K562 (cell line): ENCODE data around the gene LDB2. TPM values are rescaled to one million over a fixed set of nuclear protein-coding genes. Genes with fewer than 3 reads are reported as not detected.

Experiments
- ATAC-seq: fragments of 200-7000 bp; cut with Tn5 transposase; 3 replicates; pipeline ENCODE4 v1.9.1; 2020; ENCODE audit warnings: moderate library complexity
- BruUV-seq: library from RNA; stranded (reverse); fragments of 400-500 nt; replicated peaks from 2 replicates; lab custom pipeline; 2021; lab: Mats Ljungman, UMichigan
- CTCF ChIA-PET: fragments of 300-600 bp; formaldehyde crosslinking; extraction: SDS; loops from one replicate; lab custom pipeline; 2021; ENCODE audit warnings: low intra/inter-chr PET ratio; lab: Yijun Ruan, JAX
- POLR2A ChIA-PET: fragments of 300-600, 350-650 bp; sonication (Branson Sonifier 250); formaldehyde crosslinking; extraction: SDS; loops from one replicate; lab custom pipeline; 2021; ENCODE audit warnings: antibody characterized with exemption, inconsistent platforms; lab: Yijun Ruan, JAX
- DNase-seq, 4 experiments: peaks; one replicate each; pipeline versions ENCODE4 v3.0.0 to v3.0.0-alpha.2; 2011 to 2018; ENCODE audit warnings: low spot score in 3 of 4, mixed read lengths in 3 of 4; ENCODE audit errors: extremely low read depth in 1 of 4
- FAIRE-seq: peaks from 2 replicates; lab custom pipeline; 2011; peaks lifted over from hg19 to GRCh38; lab: Jason Lieb, UNC
- H2AFZ ChIP-seq: 2 replicates; pipeline ENCODE4 v1.6.0; 2011; ENCODE audit warnings: low read depth, low read length, control low read depth, inconsistent platforms
- H3K27ac ChIP-seq: fragments of 200-600 bp; 3 replicates; pipeline ENCODE4 v1.8.0; 2011; ENCODE audit warnings: low read depth, mild to moderate bottlenecking, control low read depth, inconsistent platforms, low read length, moderate library complexity, mixed read lengths; ENCODE audit errors: extremely low read depth
- H3K27me3 ChIP-seq, 2 experiments: fragments of 300-600 bp in 1 of 2; 2 replicates in 1 of 2; 3 replicates in 1 of 2; pipeline versions ENCODE4 v1.6.0 to v1.8.0; 2011; ENCODE audit warnings: inconsistent platforms in 2 of 2, low read length in 2 of 2, mild to moderate bottlenecking in 1 of 2, mixed read lengths in 1 of 2, moderate library complexity in 1 of 2; ENCODE audit not compliant: control insufficient read depth in 2 of 2, insufficient read depth in 2 of 2
- H3K36me3 ChIP-seq: fragments of 300-600 bp; 3 replicates; pipeline ENCODE4 v1.8.0; 2011; ENCODE audit warnings: mild to moderate bottlenecking, low read length, inconsistent platforms; ENCODE audit not compliant: control insufficient read depth, insufficient read depth
- H3K4me1 ChIP-seq, 2 experiments: fragments of 200-600 bp in 1 of 2; replicated peaks in 1 of 2; 2 replicates in 1 of 2; 3 replicates in 1 of 2; pipeline versions ENCODE4 v1.5.1 to v1.8.0; 2011; ENCODE audit warnings: inconsistent platforms in 2 of 2, low read length in 2 of 2, mild to moderate bottlenecking in 1 of 2, mixed read lengths in 1 of 2, moderate library complexity in 1 of 2; ENCODE audit not compliant: control insufficient read depth in 2 of 2, insufficient read depth in 2 of 2
- H3K4me2 ChIP-seq: 2 replicates; pipeline ENCODE4 v1.6.1; 2011; ENCODE audit warnings: low read length, control low read depth, inconsistent platforms, mixed read lengths; ENCODE audit not compliant: insufficient read depth
- H3K4me3 ChIP-seq: fragments of 200-600 bp; sonication (generic), shearing (Covaris generic); 2 replicates; pipeline ENCODE4 v1.5.1; 2016; ENCODE audit warnings: control low read depth, inconsistent platforms
- H3K79me2 ChIP-seq: fragments of 200-600 bp; 3 replicates; pipeline ENCODE4 v1.8.0; 2011; ENCODE audit warnings: low read length, inconsistent platforms; ENCODE audit not compliant: control insufficient read depth, insufficient read depth
- H3K9ac ChIP-seq, 2 experiments: 2 replicates each; pipeline versions ENCODE4 v1.6.0 to v1.6.1; 2011; ENCODE audit warnings: low read depth in 2 of 2, low read length in 2 of 2, control low read depth in 1 of 2, inconsistent platforms in 1 of 2, mild to moderate bottlenecking in 1 of 2, mixed read lengths in 1 of 2; ENCODE audit not compliant: insufficient read depth in 1 of 2
- H3K9me1 ChIP-seq: one replicate; pipeline ENCODE4 v1.6.0; 2011; ENCODE audit warnings: inconsistent platforms, mild to moderate bottlenecking, low read length, moderate library complexity; ENCODE audit not compliant: control insufficient read depth, insufficient read depth
- H3K9me3 ChIP-seq: replicated peaks from 2 replicates; pipeline ENCODE4 v1.5.1; 2011; ENCODE audit warnings: low read depth, low read length, inconsistent platforms; ENCODE audit not compliant: control insufficient read depth, insufficient read depth
- H4K20me1 ChIP-seq: replicated peaks from 2 replicates; pipeline ENCODE4 v1.6.1; 2011; ENCODE audit warnings: low read length, inconsistent platforms, mixed read lengths; ENCODE audit not compliant: control insufficient read depth, insufficient read depth
- BRCA1 ChIP-seq, 2 experiments: fragments of 450-650 bp in 1 of 2; sonication (generic) in 1 of 2; formaldehyde crosslinking in 1 of 2; IDR thresholded peaks; 2 replicates each; pipeline versions ENCODE4 v1.5.0 to v1.6.1; 2017 to 2020; ENCODE audit warnings: mild to moderate bottlenecking in 1 of 2, missing genetic modification reagents in 1 of 2
- CBFA2T3 ChIP-seq: fragments of 450-650 bp; IDR thresholded peaks from 2 replicates; pipeline ENCODE4 v1.6.1; 2017
- CBX1 ChIP-seq: sonication (generic); IDR thresholded peaks from 2 replicates; pipeline ENCODE4 v1.6.1; 2016; ENCODE audit warnings: antibody characterized with exemption, low read depth, mild to moderate bottlenecking
- CREB3 ChIP-seq: fragments of 450-650 bp; conservative IDR thresholded peaks from 2 replicates; pipeline ENCODE4 v1.6.1; 2016; ENCODE audit warnings: missing genetic modification characterization, low read depth, mild to moderate bottlenecking, missing compliant biosample characterization, moderate library complexity
- CREM ChIP-seq: IDR thresholded peaks from 2 replicates; pipeline ENCODE4 v1.6.1; 2014; ENCODE audit warnings: antibody characterized with exemption, low read depth
- GATA2 ChIP-seq: sonication (generic); formaldehyde crosslinking; IDR thresholded peaks from 2 replicates; pipeline ENCODE4 v1.4.0; 2020; ENCODE audit warnings: mild to moderate bottlenecking, missing genetic modification reagents
- MEF2D ChIP-seq: conservative IDR thresholded peaks from 2 replicates; pipeline ENCODE4 v1.6.1; 2016; ENCODE audit warnings: low read depth, missing genetic modification characterization, missing compliant biosample characterization
- NFRKB ChIP-seq: fragments of 450-650 bp; IDR thresholded peaks from 2 replicates; pipeline ENCODE4 v1.6.1; 2016; ENCODE audit warnings: low read depth
- PHB2 ChIP-seq: fragments of 450-650 bp; IDR thresholded peaks from 2 replicates; pipeline ENCODE4 v1.6.1; 2017; ENCODE audit warnings: low read depth
- RHOXF2B ChIP-seq: fragments of 250-450 bp; sonication (Bioruptor Pico); conservative IDR thresholded peaks from 2 replicates; pipeline ENCODE4 v1.5.1; 2021
- USF1 ChIP-seq: sonication (generic); formaldehyde crosslinking; IDR thresholded peaks from 2 replicates; pipeline ENCODE4 v1.9.0; 2022; ENCODE audit warnings: mild to moderate bottlenecking, missing genetic modification reagents
- ZNF75A ChIP-seq: fragments of 450-650 bp; formaldehyde crosslinking; IDR thresholded peaks from 2 replicates; pipeline ENCODE4 v1.4.0; 2020; ENCODE audit warnings: mild to moderate bottlenecking
- ZNF830 ChIP-seq: fragments of 250-450 bp; sonication (Bioruptor Pico); IDR thresholded peaks from 2 replicates; pipeline ENCODE4 v1.5.0; 2021; ENCODE audit warnings: mild to moderate bottlenecking
- WGBS: fragments of 100-300 bp; shearing (Covaris generic); methylation state at CpG from one replicate; pipeline ENCODE4 v1.1.6; 2016; ENCODE audit warnings: low coverage, mixed read lengths; ENCODE audit not compliant: insufficient coverage; ENCODE audit errors: missing lambda C conversion rate; 5-methylcytosine and 5-hydroxymethylcytosine counted together
- in situ Hi-C: fragments of 300-500 bp; cut with MboI; formaldehyde crosslinking; loops from 4 replicates; pipeline ENCODE4 v1.15.0; 2018; ENCODE audit warnings: inconsistent platforms, mixed read lengths
- intact Hi-C: fragments of 100-400 bp; cut with micrococcal nuclease; formaldehyde crosslinking; loops from 2 replicates; pipeline ENCODE4 v1.14.2; 2022
- polyA plus RNA-seq, 8 experiments: library from polyadenylated mRNA; depleted of rRNA in 4 of 8; stranded (reverse) in 5 of 8; unstranded in 3 of 8; fragments of >200 nt; fragmentation: Nextera tagmentation in 2 of 8; fragmentation: Illumina TruSeq in 1 of 8; extraction: Ambion mirVana in 2 of 8; extraction: Trizol in 1 of 8; gene quantifications; 2 replicates each; pipeline versions ENCODE4 v1.2.1 to v1.2.3, GENCODE V29; 2011 to 2014; ENCODE audit warnings: inconsistent platforms in 1 of 8, missing spikeins in 1 of 8
- total RNA-seq, 7 experiments: library from RNA; depleted of rRNA in 6 of 7; stranded (reverse); fragments of >200 nt in 6 of 7; fragmentation: Illumina TruSeq in 2 of 7; extraction: Trizol in 2 of 7; gene quantifications; 2 replicates each; pipeline versions ENCODE4 v1.2.1 to v1.2.3, GENCODE V29; 2011 to 2021; ENCODE audit warnings: low replicate concordance in 1 of 7

The LDB2 gene
- total and polyA plus RNA-seq, 9 of the 15 experiments (the other 6 are each of a cell fraction or from before 2014, with no cell fraction given): 0.10 to 0.20 TPM; not detected in 7

- intact Hi-C loops (no loop called here), in situ Hi-C loops (no loop called here)
- no peak overlapping the region for H3K4me3 ChIP-seq
- DNase-seq: no peak
- H3K36me3 ChIP-seq: no peaks in the 10 kb centered on the region
- H3K27ac ChIP-seq: no peak overlapping the region
- 0% methylated on average over 3 of the region's 3 CpGs for WGBS
- ChIA-PET POLR2A (no interaction called here), CTCF (no interaction called here)
- FAIRE-seq: no peak
- no peak overlapping the region for H3K4me2 ChIP-seq
- BruUV-seq: no TSS peak
- H3K9ac ChIP-seq: no peak overlapping the region
- H2AFZ ChIP-seq: no peak overlapping the region
- H3K4me1 ChIP-seq: no peaks in the 10 kb centered on the region
- ATAC-seq: no peak
- H3K79me2 ChIP-seq: no peaks in the 10 kb centered on the region
- TF ChIP-seq ZNF830: no peak
- TF ChIP-seq CBX1: no peak
- TF ChIP-seq USF1 (CRISPR knock-in tag): no peak
- TF ChIP-seq GATA2 (CRISPR knock-in tag): no peak
- TF ChIP-seq RHOXF2B (CRISPR knock-in tag): no peak
- TF ChIP-seq BRCA1 (IDR thresholded peaks at IDR 0.05): no peak
- TF ChIP-seq BRCA1 (CRISPR knock-in tag; IDR thresholded peaks at IDR 0.05): no peak
- no peak for TF ChIP-seq CBFA2T3
- no peak for TF ChIP-seq CREM
- no peak for TF ChIP-seq ZNF75A
- no peak for TF ChIP-seq NFRKB
- no peak for TF ChIP-seq CREB3
- TF ChIP-seq PHB2: no peak
- no peak for TF ChIP-seq MEF2D (tag)
- H3K27me3 ChIP-seq: no peaks in the 10 kb centered on the region
- H3K9me3 ChIP-seq: no peaks in the 10 kb centered on the region
- H4K20me1 ChIP-seq: no peaks in the 10 kb centered on the region; the same call in 1 of the 2 replicates
- H3K9me1 ChIP-seq: no peaks in the 10 kb centered on the region
Observed at GRCh38 chr4:16889945-16890344, 8.5 kb downstream of the LDB2 start.
